C4-2B (cell line): ENCODE data around the gene NSUN2.

Source experiments
- H3K27ac ChIP-seq: fragments of 450-650 bp; 2 replicates; pipeline ENCODE4 v1.5.1; 2017
- ZFX ChIP-seq: fragments of 450-650 bp; IDR thresholded peaks from 2 replicates; pipeline ENCODE4 v1.6.1; 2017
- TF ChIP-seq, protein P1 (sequence below): fragments of 450-650 bp; conservative IDR thresholded peaks from 2 replicates; pipeline ENCODE4 v1.5.1; 2017; ENCODE audit warnings: mild to moderate bottlenecking

NSUN2 gene

DNA sequence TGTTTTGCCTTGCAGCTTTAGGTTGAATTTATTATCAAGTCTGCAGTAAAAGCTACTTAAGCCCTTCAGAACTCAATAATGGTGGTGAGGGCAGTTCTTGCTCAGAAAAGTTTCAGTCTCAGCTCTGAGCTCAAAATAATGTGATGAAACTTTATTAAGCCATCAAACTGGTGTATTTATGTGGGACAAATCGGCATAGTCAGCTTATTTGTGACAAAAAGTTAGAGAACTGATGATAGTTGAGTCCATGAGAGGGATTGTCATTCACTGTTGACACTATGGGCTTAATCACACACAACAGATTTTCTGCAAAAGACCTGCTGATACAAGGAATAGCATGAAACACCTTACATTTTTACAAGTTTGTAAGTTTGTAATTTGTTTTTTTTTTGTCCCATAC is 9.8 kb upstream of the NSUN2 start:
- TF ChIP-seq, protein P1, sequence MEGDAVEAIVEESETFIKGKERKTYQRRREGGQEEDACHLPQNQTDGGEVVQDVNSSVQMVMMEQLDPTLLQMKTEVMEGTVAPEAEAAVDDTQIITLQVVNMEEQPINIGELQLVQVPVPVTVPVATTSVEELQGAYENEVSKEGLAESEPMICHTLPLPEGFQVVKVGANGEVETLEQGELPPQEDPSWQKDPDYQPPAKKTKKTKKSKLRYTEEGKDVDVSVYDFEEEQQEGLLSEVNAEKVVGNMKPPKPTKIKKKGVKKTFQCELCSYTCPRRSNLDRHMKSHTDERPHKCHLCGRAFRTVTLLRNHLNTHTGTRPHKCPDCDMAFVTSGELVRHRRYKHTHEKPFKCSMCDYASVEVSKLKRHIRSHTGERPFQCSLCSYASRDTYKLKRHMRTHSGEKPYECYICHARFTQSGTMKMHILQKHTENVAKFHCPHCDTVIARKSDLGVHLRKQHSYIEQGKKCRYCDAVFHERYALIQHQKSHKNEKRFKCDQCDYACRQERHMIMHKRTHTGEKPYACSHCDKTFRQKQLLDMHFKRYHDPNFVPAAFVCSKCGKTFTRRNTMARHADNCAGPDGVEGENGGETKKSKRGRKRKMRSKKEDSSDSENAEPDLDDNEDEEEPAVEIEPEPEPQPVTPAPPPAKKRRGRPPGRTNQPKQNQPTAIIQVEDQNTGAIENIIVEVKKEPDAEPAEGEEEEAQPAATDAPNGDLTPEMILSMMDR, result no peak
- TF ChIP-seq ZFX, result no peak
- no peak overlapping the region for H3K27ac ChIP-seq

DNA sequence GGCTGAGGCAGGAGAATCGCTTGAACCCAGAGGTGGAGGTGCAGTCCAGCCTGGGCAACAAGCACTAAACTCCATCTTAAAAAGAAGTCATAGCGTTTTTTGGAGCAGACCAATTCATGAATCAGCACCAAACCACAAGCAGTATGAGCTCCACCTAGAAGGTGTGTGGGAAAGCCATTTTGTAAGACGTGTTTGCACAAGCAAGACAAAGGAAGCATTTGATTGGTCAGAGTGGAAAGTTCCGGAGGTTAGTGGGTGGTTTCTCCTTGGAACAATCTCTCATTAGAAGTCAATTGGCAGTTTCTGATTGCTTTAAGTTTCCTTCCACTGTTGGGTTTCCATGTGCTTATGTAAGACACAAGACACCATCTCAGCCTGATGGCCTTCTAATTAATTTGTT is 5.4 kb upstream of the NSUN2 start:
- H3K27ac ChIP-seq, result no peak overlapping the region
- no peak for TF ChIP-seq ZFX
- TF ChIP-seq, protein P1, result no peak

DNA sequence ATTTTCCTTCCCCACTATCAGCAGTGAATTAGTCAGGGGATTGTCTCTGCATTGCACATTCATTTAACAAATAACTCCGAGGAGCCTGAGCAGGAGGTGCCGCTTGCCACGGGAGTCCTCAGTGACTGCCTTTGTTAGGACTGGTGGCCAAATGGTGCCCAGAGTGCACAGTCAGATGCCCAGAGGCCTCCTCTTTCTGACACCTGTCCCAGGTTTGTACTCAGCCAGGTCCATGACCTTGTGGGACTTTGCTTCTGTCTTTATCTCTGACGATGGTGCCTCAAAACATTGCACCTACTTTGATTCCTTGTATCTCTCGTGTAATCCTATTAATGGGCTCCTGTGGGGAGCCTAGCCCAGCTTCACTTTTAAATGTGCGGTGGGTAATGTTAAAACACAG is 4.7 kb upstream of the NSUN2 start:
- TF ChIP-seq, protein P1, result no peak
- no peak for TF ChIP-seq ZFX

DNA sequence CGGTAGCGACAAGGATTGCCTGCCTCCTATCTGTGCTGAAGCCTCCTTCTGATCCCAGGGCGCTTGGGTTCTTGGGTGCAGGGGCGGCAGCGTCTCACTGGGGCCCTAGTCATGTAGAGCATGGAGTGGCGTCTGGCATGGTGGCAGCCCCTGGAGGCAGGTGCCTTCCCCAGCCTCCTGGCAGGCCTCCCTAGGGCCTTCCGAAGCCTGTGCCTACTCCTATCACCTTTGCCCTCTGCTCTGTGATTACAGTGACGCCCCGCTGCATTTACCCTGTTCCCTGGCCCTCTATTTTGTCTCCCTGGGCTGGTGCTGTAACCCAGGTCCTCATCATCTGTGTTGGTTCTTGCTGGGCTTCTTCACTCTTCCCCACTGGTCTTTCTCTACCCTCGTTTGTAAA is 4.2 kb upstream of the NSUN2 start:
- peak overlapping the region; percentile 13 for H3K27ac ChIP-seq
- no peak for TF ChIP-seq ZFX

More for the DNA sequence above, 4.7 kb upstream of the NSUN2 start:
- no peak overlapping the region for H3K27ac ChIP-seq

DNA sequence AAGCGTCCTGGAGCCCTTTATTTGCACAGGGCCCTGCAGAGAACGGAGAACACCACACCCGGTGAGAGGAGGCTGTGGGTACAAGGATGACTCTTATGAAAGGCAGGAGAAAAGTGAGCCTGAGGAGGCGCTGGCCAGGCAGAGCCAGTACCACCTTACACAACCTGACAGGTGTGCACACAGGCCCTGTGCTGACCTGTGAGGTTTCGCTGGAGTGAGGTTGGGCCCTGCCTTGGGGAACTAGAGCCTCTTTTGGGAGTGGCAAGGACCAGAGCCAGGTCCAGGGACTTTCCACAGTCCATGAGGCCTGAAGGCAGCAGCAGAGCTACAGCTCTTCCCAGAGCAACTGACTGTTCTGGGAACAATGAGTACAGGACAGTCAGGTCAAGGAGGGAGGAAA is 3.4 kb upstream of the NSUN2 start:
- H3K27ac ChIP-seq, result peak overlapping the region; percentile 13
- TF ChIP-seq ZFX, result no peak

DNA sequence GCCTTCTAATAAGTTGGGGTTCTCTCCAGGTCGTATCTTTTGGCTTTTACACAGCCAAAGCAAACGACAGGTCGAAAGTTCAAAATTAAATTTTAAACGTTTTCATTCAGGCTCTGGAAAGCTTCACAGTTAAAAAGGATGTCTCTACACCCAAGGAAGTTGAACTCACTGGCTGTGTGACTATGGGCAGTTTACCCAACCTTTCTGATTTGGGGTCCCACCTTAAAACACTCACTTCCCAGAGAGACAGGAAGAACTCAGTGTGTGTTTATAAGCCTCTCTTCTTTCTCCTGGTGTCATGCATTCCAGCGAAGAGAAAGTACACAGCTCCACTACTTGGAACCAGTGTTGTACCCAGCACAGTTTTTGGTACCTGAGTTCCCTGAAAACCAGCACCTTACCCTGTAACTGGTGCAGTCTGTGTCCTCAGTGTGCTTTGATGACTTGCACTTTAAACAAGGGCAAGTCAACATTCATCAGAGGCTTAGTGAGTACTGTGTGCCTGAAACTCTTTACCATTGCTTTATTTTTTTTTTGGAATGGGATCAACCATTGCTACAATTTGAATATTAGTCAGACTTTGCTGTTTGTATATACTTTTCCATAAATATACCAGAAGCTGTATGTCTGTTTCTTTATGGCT is 2.1 kb upstream of the NSUN2 start:
- no peak for TF ChIP-seq ZFX
- TF ChIP-seq, protein P1, result no peak
- H3K27ac ChIP-seq, result no peak overlapping the region

DNA sequence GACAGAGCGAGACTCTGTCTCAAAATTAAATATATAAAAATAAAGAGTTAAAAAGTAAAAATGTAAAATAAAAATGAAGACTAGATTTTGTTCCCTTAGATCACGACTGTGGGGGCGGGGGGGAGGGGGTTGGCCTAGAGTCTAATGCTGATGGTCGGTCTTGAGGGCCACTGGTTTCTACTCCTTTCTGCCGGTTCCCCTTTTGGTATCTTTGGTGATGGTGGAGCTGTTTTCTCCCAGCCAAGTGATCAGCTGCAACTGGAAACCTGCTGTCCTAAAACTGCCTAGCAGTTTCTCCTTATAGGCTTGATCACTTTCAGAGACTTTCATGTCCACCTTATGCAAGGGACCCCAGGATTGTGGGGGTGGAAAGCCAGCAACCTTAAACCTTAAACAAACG is 1.5 kb upstream of the NSUN2 start:
- TF ChIP-seq, protein P1, result no peak
- TF ChIP-seq ZFX, result no peak
- H3K27ac ChIP-seq, result peak overlapping the region; percentile 77

DNA sequence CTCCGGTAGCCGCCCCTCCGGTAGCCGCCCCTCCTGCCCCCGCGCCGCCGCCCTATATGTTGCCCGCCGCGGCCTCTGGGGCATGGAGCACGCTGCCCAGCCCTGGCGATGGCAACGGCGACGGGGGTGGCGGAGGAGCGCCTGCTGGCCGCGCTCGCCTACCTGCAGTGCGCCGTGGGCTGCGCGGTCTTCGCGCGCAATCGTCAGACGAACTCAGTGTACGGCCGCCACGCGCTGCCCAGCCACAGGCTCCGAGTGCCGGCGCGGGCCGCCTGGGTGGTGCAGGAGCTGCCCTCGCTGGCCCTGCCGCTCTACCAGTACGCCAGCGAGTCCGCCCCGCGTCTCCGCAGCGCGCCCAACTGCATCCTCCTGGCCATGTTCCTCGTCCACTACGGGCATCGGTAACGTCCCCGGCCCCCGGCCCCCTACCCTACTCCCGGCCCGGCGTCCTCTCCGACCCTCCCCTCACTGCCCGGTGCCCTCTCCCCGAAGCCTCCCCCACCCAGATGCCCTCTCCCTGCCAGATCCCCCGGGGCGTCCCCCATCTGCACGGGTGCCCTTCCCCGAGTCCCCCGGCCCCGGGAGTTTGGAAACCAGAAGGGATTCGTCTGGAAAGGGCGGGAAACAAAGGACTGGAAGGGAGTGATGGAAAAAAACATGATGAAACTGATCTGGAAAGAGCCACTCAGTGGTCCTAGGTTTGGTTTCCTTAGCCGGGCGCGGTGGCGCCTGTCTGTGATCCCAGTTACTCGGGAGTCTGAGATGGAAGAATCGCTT is 813 bp upstream of the NSUN2 start:
- H3K27ac ChIP-seq, result peak overlapping the region; percentile 77
- TF ChIP-seq ZFX, result no peak; the same call in 1 of the 2 replicates
- TF ChIP-seq, protein P1, result no peak
